Lower leg skin (tissue), 4 donors: Measurements from ENCODE around the gene INAFM2. TPM values are rescaled to one million over a fixed set of nuclear protein-coding genes. Genes with fewer than 3 reads are reported as not detected.

Experiments used
- DNase-seq, 2 donors: peaks; one replicate each; pipeline ENCODE4 v3.0.0-alpha.2; 2019; ENCODE audit warnings: low spot score in 2 of 2
- H3K4me3 ChIP-seq: fragments of 200-600 bp; sonication (generic); 2 replicates; pipeline ENCODE4 v1.5.1; 2017; ENCODE audit warnings: mild to moderate bottlenecking, low read depth; ENCODE audit not compliant: poor library complexity, severe bottlenecking
- CTCF ChIP-seq, 3 donors: fragments of 450-650 bp; IDR thresholded peaks; one replicate each; pipeline ENCODE4 v1.5.1; 2016; ENCODE audit warnings: antibody characterized with exemption in 3 of 3, mild to moderate bottlenecking in 3 of 3, moderate library complexity in 2 of 3
- POLR2A ChIP-seq, 2 donors: fragments of 450-650 bp; IDR thresholded peaks; one replicate each; pipeline ENCODE4 v1.6.1; 2016 to 2017; ENCODE audit warnings: antibody characterized with exemption in 2 of 2, mild to moderate bottlenecking in 1 of 2, moderate library complexity in 1 of 2
- WGBS, 2 donors: methylation state at CpG; one replicate each; pipeline ENCODE4 v1.1.5; 2018; 5-methylcytosine and 5-hydroxymethylcytosine counted together
- intact Hi-C: fragments of 100-400 bp; cut with DNase I; formaldehyde crosslinking; loops from one replicate; pipeline ENCODE4 v1.15.0; 2023; ENCODE audit warnings: low total_unique reads
- total RNA-seq, 4 donors: library from RNA; depleted of rRNA; stranded (reverse); fragments of >200 nt; gene quantifications; one replicate each; pipeline ENCODE4 v1.1.0, GENCODE V29; 2016

The INAFM2 gene
- total RNA-seq, 4 donors from 2014 or later: 6.8 to 13.8 (median 10.0) TPM

GRCh38 chr15:40277471-40277870, 46.0 kb upstream of the INAFM2 start:
- TF ChIP-seq POLR2A (IDR thresholded peaks at IDR 0.05) (no peak), CTCF (IDR thresholded peaks at IDR 0.05) (no peak)
- no peak for DNase-seq
- H3K4me3 ChIP-seq: no peak overlapping the region
- intact Hi-C loops: loop anchor here (5.0 kb wide), 1 partner anchor 225 kb away; no protein-coding TSS in a partner anchor
- 52 to 56% methylated on average over 16 of the region's 16 CpGs for WGBS, 2 donors

- 76 to 77% methylated on average over 9 to 10 of the region's 10 CpGs for WGBS, 2 donors
- DNase-seq: no peak
- intact Hi-C loops: loop anchor here (5.0 kb wide), 1 partner anchor 226 kb away; no protein-coding TSS in a partner anchor
These were observed 45.5 kb upstream of the INAFM2 start for GRCh38 chr15:40278026-40278425.

GRCh38 chr15:40279437-40280141, 43.9 kb upstream of the INAFM2 start:
- 15 to 17% methylated on average over 35 to 37 of the region's 40 CpGs for WGBS, 2 donors
- peak; percentile 35 to 93 for DNase-seq
- no peak overlapping the region for H3K4me3 ChIP-seq
- intact Hi-C loops: loop anchor here (5.0 to 10.0 kb wide), 3 partner anchors 85 to 227 kb away; no protein-coding TSS in a partner anchor
- TF ChIP-seq POLR2A (IDR thresholded peaks at IDR 0.05) (no peak), CTCF (IDR thresholded peaks at IDR 0.05) (peak in 1 of 3 donors; percentile 59)

More at GRCh38 chr15:40278026-40278425, 45.5 kb upstream of the INAFM2 start:
- TF ChIP-seq CTCF (IDR thresholded peaks at IDR 0.05) (no peak), POLR2A (IDR thresholded peaks at IDR 0.05) (no peak)
- H3K4me3 ChIP-seq: no peak overlapping the region

GRCh38 chr15:40280260-40281056, 43.0 kb upstream of the INAFM2 start:
- 55 to 61% methylated on average over 30 of the region's 30 CpGs for WGBS, 2 donors
- intact Hi-C loops: loop anchor here (5.0 to 10.0 kb wide), 2 partner anchors 84 to 142 kb away; no protein-coding TSS in a partner anchor

More at GRCh38 chr15:40280260-40281056, 43.0 kb upstream of the INAFM2 start:
- DNase-seq: no peak
- H3K4me3 ChIP-seq: no peak overlapping the region
- no peak for TF ChIP-seq CTCF (IDR thresholded peaks at IDR 0.05)
- TF ChIP-seq POLR2A (IDR thresholded peaks at IDR 0.05): no peak
